ENCODE data around the gene TMEM154. TPM values are rescaled to one million over a fixed set of nuclear protein-coding genes. Genes with fewer than 3 reads are reported as not detected.
A peak's percentile ranks its signal among the peaks of the same experiment; 100 is the strongest.

TMEM154 gene
- total RNA-seq, 1 experiment from 2014 or later: 3.6 TPM

DNA sequence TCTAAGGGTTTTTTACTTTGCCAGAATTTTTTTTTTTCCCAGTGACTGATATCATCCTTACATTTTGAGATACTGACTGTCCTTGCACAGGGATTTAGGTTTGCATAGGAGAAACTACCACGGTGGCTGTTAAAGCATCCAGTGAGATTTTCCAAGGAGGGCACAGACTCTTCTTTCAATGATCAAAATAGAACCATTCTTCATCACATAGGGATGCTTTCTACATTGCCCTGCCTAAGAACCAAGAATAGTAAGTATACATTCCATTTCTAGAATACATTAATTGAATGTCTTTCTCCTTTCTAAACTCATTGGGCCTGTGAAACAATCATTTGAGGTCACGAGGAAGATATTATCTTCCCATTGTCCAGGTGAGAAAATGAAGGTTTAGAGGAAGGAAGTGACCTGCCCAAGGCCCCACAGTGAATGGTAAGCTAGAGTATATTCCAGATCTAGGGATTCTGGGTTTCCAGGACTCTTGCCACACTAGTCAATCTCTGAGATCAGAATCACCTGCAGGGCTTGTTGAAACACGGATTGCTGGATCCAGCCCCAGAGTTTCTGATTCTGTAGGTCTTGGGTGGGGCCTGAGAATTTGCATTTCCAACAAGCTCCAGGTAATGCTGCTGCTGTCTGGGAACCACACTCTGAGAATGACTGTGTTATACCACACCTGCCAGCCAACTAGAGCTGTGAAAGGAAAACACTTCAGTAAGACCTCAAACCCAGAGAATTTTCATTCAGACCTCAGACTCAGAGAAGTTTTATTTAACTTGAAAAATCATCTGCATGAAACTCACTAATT lies 17.7 kb upstream of the TMEM154 start:
- Histone ChIP-seq H3K27ac (ENCODE audit: low read length) (peak overlapping the region; percentile 87), H3K9me2 (replicated peaks; ENCODE audit: low read length) (no peaks in the 10 kb centered on the region), H3K4me3 (ENCODE audit: low read length) (no peak overlapping the region), H3K79me2 (ENCODE audit: low read length) (no peaks in the 10 kb centered on the region), H3K9me3 (ENCODE audit: low read length) (no peaks in the 10 kb centered on the region), H3K4me1 (ENCODE audit: insufficient read depth, low read length) (peaks cover 15% of the 10 kb centered on the region), H4K20me1 (ENCODE audit: low read length) (no peaks in the 10 kb centered on the region), H3K36me3 (ENCODE audit: low read depth, low read length) (no peaks in the 10 kb centered on the region), H3K9ac (ENCODE audit: low read length) (peak overlapping the region; percentile 42; the same call in 1 of the 2 replicates), H3F3A (ENCODE audit: low read length, unreplicated experiment) (no peaks in the 10 kb centered on the region), H3K4me2 (ENCODE audit: low read length) (peak overlapping the region; percentile 45; the same call in 1 of the 2 replicates), H3K27me3 (ENCODE audit: low read length) (no peaks in the 10 kb centered on the region), H2AFZ (ENCODE audit: low read length) (no peak overlapping the region)
- DNase-seq: no peak
- TF ChIP-seq, protein P1, sequence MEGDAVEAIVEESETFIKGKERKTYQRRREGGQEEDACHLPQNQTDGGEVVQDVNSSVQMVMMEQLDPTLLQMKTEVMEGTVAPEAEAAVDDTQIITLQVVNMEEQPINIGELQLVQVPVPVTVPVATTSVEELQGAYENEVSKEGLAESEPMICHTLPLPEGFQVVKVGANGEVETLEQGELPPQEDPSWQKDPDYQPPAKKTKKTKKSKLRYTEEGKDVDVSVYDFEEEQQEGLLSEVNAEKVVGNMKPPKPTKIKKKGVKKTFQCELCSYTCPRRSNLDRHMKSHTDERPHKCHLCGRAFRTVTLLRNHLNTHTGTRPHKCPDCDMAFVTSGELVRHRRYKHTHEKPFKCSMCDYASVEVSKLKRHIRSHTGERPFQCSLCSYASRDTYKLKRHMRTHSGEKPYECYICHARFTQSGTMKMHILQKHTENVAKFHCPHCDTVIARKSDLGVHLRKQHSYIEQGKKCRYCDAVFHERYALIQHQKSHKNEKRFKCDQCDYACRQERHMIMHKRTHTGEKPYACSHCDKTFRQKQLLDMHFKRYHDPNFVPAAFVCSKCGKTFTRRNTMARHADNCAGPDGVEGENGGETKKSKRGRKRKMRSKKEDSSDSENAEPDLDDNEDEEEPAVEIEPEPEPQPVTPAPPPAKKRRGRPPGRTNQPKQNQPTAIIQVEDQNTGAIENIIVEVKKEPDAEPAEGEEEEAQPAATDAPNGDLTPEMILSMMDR (conservative IDR thresholded peaks at IDR 0.05; ENCODE audit: low read depth, low read length): no peak
- no peak for TF ChIP-seq EZH2 (IDR thresholded peaks at IDR 0.05; ENCODE audit: low read length, unreplicated experiment)
- no peak for TF ChIP-seq EZH2phosphoT487 (IDR thresholded peaks at IDR 0.05; ENCODE audit: borderline replicate concordance, low read length)
- no peak; the same call in 1 of the 2 replicates for ATAC-seq
- intact Hi-C loops (cut with micrococcal nuclease): no loop called here
- no TSS peak for BruUV-seq (replicated peaks)
- ChIA-PET POLR2A (ENCODE audit: unreplicated experiment) (no interaction called here), CTCF (no interaction called here)

DNA sequence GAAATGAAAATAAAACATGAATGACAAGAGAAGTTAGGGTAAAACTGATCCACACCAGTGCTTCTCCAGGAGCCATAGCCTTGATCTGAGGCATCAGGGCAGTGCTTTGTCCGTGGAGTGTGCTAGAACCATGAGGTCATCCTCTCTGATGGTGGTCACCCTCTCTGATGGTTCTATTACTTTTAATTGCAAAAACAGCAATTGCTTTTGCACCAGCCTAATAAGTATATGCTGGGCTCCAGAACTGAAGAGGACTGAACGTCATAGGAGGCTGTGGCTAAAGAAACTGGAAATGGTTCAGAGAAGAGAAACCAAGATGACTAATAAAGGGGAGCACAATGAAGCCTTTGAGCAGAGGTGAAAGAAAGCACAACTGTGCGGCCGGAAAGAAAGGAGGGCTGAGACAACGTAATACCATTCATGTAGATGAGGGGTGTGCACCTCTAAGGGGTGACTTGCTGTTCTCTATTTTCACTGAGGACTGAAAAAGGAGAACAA lies 17.0 kb upstream of the TMEM154 start:
- DNase-seq: peak; percentile 82
- CTCF ChIA-PET: no interaction called here
- H2AFZ ChIP-seq (ENCODE audit: low read length): no peak overlapping the region
- POLR2A ChIA-PET (ENCODE audit: unreplicated experiment): no interaction called here
- peak overlapping the region; percentile 87 for H3K27ac ChIP-seq (ENCODE audit: low read length)
- H3K4me2 ChIP-seq (ENCODE audit: low read length): peak overlapping the region; percentile 77
- H3K27me3 ChIP-seq (ENCODE audit: low read length): no peaks in the 10 kb centered on the region
- peak overlapping the region; percentile 41; the same call in 1 of the 2 replicates for H3K9ac ChIP-seq (ENCODE audit: low read length)
- H3K79me2 ChIP-seq (ENCODE audit: low read length): no peaks in the 10 kb centered on the region
- no peaks in the 10 kb centered on the region for H3F3A ChIP-seq (ENCODE audit: low read length, unreplicated experiment)
- intact Hi-C loops (cut with micrococcal nuclease): no loop called here
- no TSS peak for BruUV-seq (replicated peaks)
- peak; percentile 97 for ATAC-seq
- no peaks in the 10 kb centered on the region for H4K20me1 ChIP-seq (ENCODE audit: low read length)
- no peaks in the 10 kb centered on the region for H3K9me3 ChIP-seq (ENCODE audit: low read length)
- no peaks in the 10 kb centered on the region for H3K9me2 ChIP-seq (replicated peaks; ENCODE audit: low read length)
- H3K4me1 ChIP-seq (ENCODE audit: insufficient read depth, low read length): peaks cover 15% of the 10 kb centered on the region
- peak overlapping the region; percentile 27; the same call in 1 of the 2 replicates for H3K4me3 ChIP-seq (ENCODE audit: low read length)
- no peaks in the 10 kb centered on the region for H3K36me3 ChIP-seq (ENCODE audit: low read depth, low read length)
- TF ChIP-seq EZH2 (IDR thresholded peaks at IDR 0.05; ENCODE audit: low read length, unreplicated experiment): no peak
- TF ChIP-seq EZH2phosphoT487 (IDR thresholded peaks at IDR 0.05; ENCODE audit: borderline replicate concordance, low read length): no peak
- TF ChIP-seq, protein P1 (conservative IDR thresholded peaks at IDR 0.05; ENCODE audit: low read depth, low read length): no peak

DNA sequence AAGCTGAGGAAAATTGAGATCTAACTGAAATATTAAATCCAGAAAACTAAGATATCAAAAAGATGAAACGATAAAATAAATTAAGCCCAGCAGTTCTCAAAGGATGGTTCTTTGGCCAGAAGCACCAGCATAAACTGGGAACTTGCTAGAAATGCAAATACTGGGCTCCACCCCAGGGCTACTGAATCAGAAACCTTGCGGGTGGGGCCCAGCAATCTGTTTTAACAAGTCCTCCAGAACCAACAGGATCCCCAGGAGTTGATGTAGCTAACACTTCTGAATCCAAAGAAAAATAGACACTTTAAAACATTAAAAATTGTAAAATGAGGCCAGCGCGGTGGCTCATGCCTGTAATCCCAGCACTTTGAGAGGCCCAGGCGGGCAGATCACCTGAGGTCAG lies 14.1 kb upstream of the TMEM154 start:
- Histone ChIP-seq H4K20me1 (ENCODE audit: low read length) (no peaks in the 10 kb centered on the region), H3K27ac (ENCODE audit: low read length) (no peak overlapping the region), H3K9ac (ENCODE audit: low read length) (no peak overlapping the region), H3K27me3 (ENCODE audit: low read length) (no peaks in the 10 kb centered on the region), H3K79me2 (ENCODE audit: low read length) (no peaks in the 10 kb centered on the region), H3K36me3 (ENCODE audit: low read depth, low read length) (no peaks in the 10 kb centered on the region), H3F3A (ENCODE audit: low read length, unreplicated experiment) (no peaks in the 10 kb centered on the region), H3K9me3 (ENCODE audit: low read length) (no peaks in the 10 kb centered on the region), H3K4me2 (ENCODE audit: low read length) (no peak overlapping the region), H2AFZ (ENCODE audit: low read length) (no peak overlapping the region), H3K9me2 (replicated peaks; ENCODE audit: low read length) (no peaks in the 10 kb centered on the region), H3K4me1 (ENCODE audit: insufficient read depth, low read length) (peaks cover 15% of the 10 kb centered on the region), H3K4me3 (ENCODE audit: low read length) (no peak overlapping the region)
- ChIA-PET CTCF (no interaction called here), POLR2A (ENCODE audit: unreplicated experiment) (no interaction called here)
- DNase-seq (no peak), ATAC-seq (no peak)
- intact Hi-C loops (cut with micrococcal nuclease): no loop called here
- BruUV-seq (replicated peaks): no TSS peak
- TF ChIP-seq EZH2phosphoT487 (IDR thresholded peaks at IDR 0.05; ENCODE audit: borderline replicate concordance, low read length): no peak

Measured in PC-3 (cell line).